HCT116 (cell line): ENCODE data around the gene XPNPEP2. TPM values are rescaled to one million over a fixed set of nuclear protein-coding genes. Genes with fewer than 3 reads are reported as not detected.

Experiments
- ATAC-seq: fragments of 200-7000 bp; cut with Tn5 transposase; 2 replicates; pipeline ENCODE4 v1.9.1; 2020; ENCODE audit warnings: mild to moderate bottlenecking, moderate library complexity
- BruUV-seq: library from RNA; stranded (reverse); fragments of 400-500 nt; replicated peaks from 2 replicates; lab custom pipeline; 2021; lab: Mats Ljungman, UMichigan
- CTCF ChIA-PET: fragments of 300-600 bp; sonication (Branson Sonifier 250); formaldehyde crosslinking; loops from one replicate; lab custom pipeline; 2021; ENCODE audit warnings: antibody characterized with exemption; lab: Charles Lee
- POLR2A ChIA-PET: fragments of 300-600, 350-600 bp; sonication (Branson Sonifier 250); formaldehyde crosslinking; loops from one replicate; lab custom pipeline; 2021; ENCODE audit warnings: antibody characterized with exemption; lab: Charles Lee
- RAD21 ChIA-PET, 2 experiments: fragments of 300-600 bp; sonication (Branson Sonifier 250); formaldehyde crosslinking; loops; one replicate each; lab custom pipeline; 2023; ENCODE audit warnings: low total read pairs in 2 of 2; ENCODE audit not compliant: uncharacterized antibody in 2 of 2, unreplicated experiment in 2 of 2, low non-redundant PET in 1 of 2; lab: Charles Lee
- DNase-seq: peaks from one replicate; pipeline ENCODE4 v3.0.0-alpha.2; 2010; ENCODE audit warnings: low read depth, low spot score
- H2AFZ ChIP-seq: fragments of 200-600 bp; shearing (Covaris generic), sonication (generic); 2 replicates; pipeline ENCODE4 v1.6.1; 2017; ENCODE audit warnings: low read depth, mixed run types, mixed read lengths, antibody characterized with exemption, low read length; ENCODE audit not compliant: poor library complexity, severe bottlenecking
- H3K27ac ChIP-seq: 2 replicates; pipeline ENCODE4 v1.5.1; 2012; ENCODE audit warnings: low read depth, low read length
- H3K27me3 ChIP-seq: fragments of 200-600 bp; sonication (generic); 2 replicates; pipeline ENCODE4 v1.6.1; 2016; ENCODE audit warnings: mixed run types, low read length, mixed read lengths; ENCODE audit not compliant: insufficient read depth
- H3K36me3 ChIP-seq, 2 experiments: fragments of 200-500 bp in 1 of 2; fragments of 200-600 bp in 1 of 2; sonication (Bioruptor generic) in 1 of 2; sonication (generic) in 1 of 2; 2 replicates each; pipeline versions ENCODE4 v1.5.1 to v1.6.1; 2014 to 2016; ENCODE audit warnings: low read length in 2 of 2, inconsistent platforms in 1 of 2, mixed read lengths in 1 of 2, mixed run types in 1 of 2; ENCODE audit not compliant: insufficient read depth in 2 of 2, control insufficient read depth in 1 of 2
- H3K4me1 ChIP-seq, 2 experiments: fragments of 200-600 bp in 1 of 2; sonication (generic) in 1 of 2; 2 replicates each; pipeline versions ENCODE4 v1.5.1 to v1.6.1; 2012 to 2017; ENCODE audit warnings: low read length in 2 of 2, inconsistent platforms in 1 of 2, mild to moderate bottlenecking in 1 of 2, mixed read lengths in 1 of 2, mixed run types in 1 of 2, moderate library complexity in 1 of 2; ENCODE audit not compliant: insufficient read depth in 2 of 2, control insufficient read depth in 1 of 2
- H3K4me2 ChIP-seq: fragments of 200-600 bp; sonication (generic); 2 replicates; pipeline ENCODE4 v1.6.1; 2017; ENCODE audit warnings: mixed run types, low read length, mixed read lengths
- H3K4me3 ChIP-seq, 2 experiments: fragments of 200-600 bp in 1 of 2; sonication (generic) in 1 of 2; replicated peaks in 1 of 2; 2 replicates each; pipeline ENCODE4 v1.5.1; 2011 to 2016; ENCODE audit warnings: low read length in 2 of 2, control low read depth in 1 of 2, low read depth in 1 of 2, mild to moderate bottlenecking in 1 of 2, mixed read lengths in 1 of 2, mixed run types in 1 of 2
- H3K79me2 ChIP-seq: fragments of 200-600 bp; sonication (generic); 2 replicates; pipeline ENCODE4 v1.6.1; 2017; ENCODE audit warnings: mild to moderate bottlenecking, mixed run types, low read length, moderate library complexity, mixed read lengths; ENCODE audit not compliant: insufficient read depth
- H3K9ac ChIP-seq: fragments of 200-600 bp; sonication (generic); 2 replicates; pipeline ENCODE4 v1.6.1; 2016; ENCODE audit warnings: low read length, mixed read lengths
- H3K9me2 ChIP-seq: fragments of 200-600 bp; sonication (generic), shearing (Covaris generic); 2 replicates; pipeline ENCODE4 v1.6.1; 2017; ENCODE audit warnings: mixed run types, mild to moderate bottlenecking, moderate library complexity; ENCODE audit not compliant: insufficient read depth
- H3K9me3 ChIP-seq, 2 experiments: fragments of 200-500 bp in 1 of 2; fragments of 200-600 bp in 1 of 2; sonication (Bioruptor generic) in 1 of 2; sonication (generic) in 1 of 2; 2 replicates each; pipeline ENCODE4 v1.6.1; 2014 to 2017; ENCODE audit warnings: low read length in 2 of 2, mixed read lengths in 2 of 2, inconsistent platforms in 1 of 2, low read depth in 1 of 2, mild to moderate bottlenecking in 1 of 2, mixed run types in 1 of 2, moderate library complexity in 1 of 2; ENCODE audit not compliant: control insufficient read depth in 1 of 2, insufficient read depth in 1 of 2
- H4K20me1 ChIP-seq: fragments of 200-600 bp; sonication (generic), shearing (Covaris generic); 2 replicates; pipeline ENCODE4 v1.6.1; 2017; ENCODE audit warnings: mixed run types, mild to moderate bottlenecking, moderate library complexity; ENCODE audit not compliant: insufficient read depth
- CTCF ChIP-seq, 3 experiments: fragments of 200-600 bp in 1 of 3; sonication (generic) in 1 of 3; IDR thresholded peaks in 2 of 3; conservative IDR thresholded peaks in 1 of 3; 2 replicates each; pipeline ENCODE4 v1.5.1; 2012 to 2017; ENCODE audit warnings: low read depth in 2 of 3, low read length in 2 of 3, antibody characterized with exemption in 1 of 3, borderline replicate concordance in 1 of 3, control low read depth in 1 of 3, mild to moderate bottlenecking in 1 of 3, mixed read lengths in 1 of 3, mixed run types in 1 of 3, moderate library complexity in 1 of 3; ENCODE audit not compliant: insufficient read depth in 1 of 3
- EZH2 ChIP-seq: fragments of 200-600 bp; sonication (generic); IDR thresholded peaks from 2 replicates; pipeline ENCODE4 v1.6.1; 2017; ENCODE audit warnings: antibody characterized with exemption, mixed run types
- FOSL1 ChIP-seq: IDR thresholded peaks from 2 replicates; pipeline ENCODE4 v1.6.1; 2012; ENCODE audit warnings: low read depth
- SIN3A ChIP-seq: IDR thresholded peaks from 2 replicates; pipeline ENCODE4 v1.6.1; 2012; ENCODE audit warnings: low read depth
- TCF7L2 ChIP-seq: IDR thresholded peaks from 2 replicates; pipeline ENCODE4 v1.7.0; 2011; ENCODE audit warnings: borderline replicate concordance, inconsistent platforms; ENCODE audit not compliant: insufficient read depth, insufficient read length; ENCODE audit errors: extremely low read depth
- ZBTB33 ChIP-seq: IDR thresholded peaks from 2 replicates; pipeline ENCODE4 v1.6.1; 2011; ENCODE audit warnings: mild to moderate bottlenecking, low read length, moderate library complexity; ENCODE audit not compliant: insufficient replicate concordance; ENCODE audit errors: extremely low read depth
- ZNF274 ChIP-seq: fragments of 200-500 bp; sonication (Bioruptor generic); IDR thresholded peaks from 2 replicates; pipeline ENCODE4 v1.6.1; 2014; ENCODE audit warnings: mild to moderate bottlenecking, low read depth, low read length, inconsistent platforms
- intact Hi-C: fragments of 100-400 bp; cut with micrococcal nuclease; formaldehyde crosslinking; loops from 2 replicates; pipeline ENCODE4 v1.10.0; 2022
- total RNA-seq: library from RNA; stranded (reverse); gene quantifications from one replicate; pipeline ENCODE4 v1.2.1, GENCODE V29; 2021; ENCODE audit not compliant: unreplicated experiment

The XPNPEP2 gene
- total RNA-seq, 1 experiment from 2014 or later, result not detected

GRCh38 chrX:129716507-129716906, 22.3 kb upstream of the XPNPEP2 start:
- no peak overlapping the region for H3K27ac ChIP-seq
- no peak overlapping the region for H3K9ac ChIP-seq
- POLR2A ChIA-PET, result no interaction called here
- H3K79me2 ChIP-seq, result no peaks in the 10 kb centered on the region
- no peaks in the 10 kb centered on the region for H3K9me3 ChIP-seq
- BruUV-seq, result no TSS peak
- CTCF ChIA-PET, result no interaction called here
- no peak for DNase-seq
- no peak for ATAC-seq
- intact Hi-C loops, result no loop called here
- H3K27me3 ChIP-seq, result no peaks in the 10 kb centered on the region
- no peaks in the 10 kb centered on the region for H3K4me1 ChIP-seq
- no peak overlapping the region for H3K4me3 ChIP-seq
- no peaks in the 10 kb centered on the region for H3K36me3 ChIP-seq
- RAD21 ChIA-PET, result no interaction called here
- TF ChIP-seq TCF7L2 (no peak), FOSL1 (no peak), ZBTB33 (no peak), EZH2 (no peak), SIN3A (no peak), CTCF (IDR thresholded peaks at IDR 0.05 in 2 of 3, conservative IDR thresholded peaks at IDR 0.05 in 1 of 3; ENCODE audit: borderline replicate concordance in 1 of 3, insufficient read depth in 1 of 3, low read depth in 2 of 3, low read length in 2 of 3) (no peak), ZNF274 (no peak)
- no peaks in the 10 kb centered on the region for H4K20me1 ChIP-seq
- no peak overlapping the region for H2AFZ ChIP-seq
- H3K4me2 ChIP-seq, result no peak overlapping the region
- H3K9me2 ChIP-seq, result no peaks in the 10 kb centered on the region
